ENCODE measurements around the gene CALY.
"Not testable (repeated sequence)": the region's sequence is repeated elsewhere in the genome, so short reads cannot be mapped to it uniquely, and the experiment has no call there.

CALY gene

GRCh38 chr10:133332936-133333699, 3.6 kb downstream of the CALY start:
- in situ Hi-C loops (cut with MboI; ENCODE audit: low sequenced_read_pairs): no loop called here

GRCh38 chr10:133329491-133330202, 7.0 kb downstream of the CALY start:
- in situ Hi-C loops (cut with MboI; ENCODE audit: low sequenced_read_pairs): no loop called here

- in situ Hi-C loops (cut with MboI; ENCODE audit: low sequenced_read_pairs): no loop called here
Observed at GRCh38 chr10:133328358-133329343, 8.0 kb downstream of the CALY start.

DNA sequence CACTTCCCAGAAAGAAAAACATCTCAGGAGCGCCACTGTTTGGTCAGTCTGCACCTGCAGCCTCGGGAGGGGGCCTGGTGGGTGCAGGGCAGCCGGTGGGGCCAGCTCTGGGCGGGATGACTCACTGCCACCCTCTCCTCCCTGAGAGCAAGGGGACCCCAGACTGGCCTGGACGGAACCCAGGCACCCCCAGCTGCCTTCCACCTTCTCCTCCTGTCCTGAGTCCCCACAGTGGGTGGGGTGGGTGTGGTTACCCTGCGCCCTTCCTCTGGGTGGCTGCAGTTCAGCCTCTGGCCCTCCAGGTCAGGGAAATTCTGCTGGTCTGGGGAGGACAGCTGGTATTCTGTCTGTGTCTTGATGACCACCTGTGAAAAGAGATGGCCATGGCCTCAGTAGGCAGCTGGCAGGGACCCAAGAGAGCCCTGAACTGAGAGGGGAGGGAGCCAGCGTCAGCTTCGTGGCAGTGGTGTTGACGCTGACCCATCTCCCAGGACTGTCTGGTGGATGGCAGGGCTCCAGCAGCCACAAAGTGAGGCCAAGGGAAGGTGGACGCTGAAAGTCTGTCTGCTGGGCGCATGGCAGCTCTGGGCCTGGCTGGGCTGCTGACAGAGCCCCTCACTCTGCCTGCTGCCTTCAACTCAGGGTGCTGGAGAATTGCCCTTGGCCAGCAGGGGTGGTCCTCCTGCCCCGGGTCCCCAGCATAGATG, 8.9 kb downstream of the CALY start:
- in situ Hi-C loops (cut with MboI; ENCODE audit: low sequenced_read_pairs): no loop called here

DNA sequence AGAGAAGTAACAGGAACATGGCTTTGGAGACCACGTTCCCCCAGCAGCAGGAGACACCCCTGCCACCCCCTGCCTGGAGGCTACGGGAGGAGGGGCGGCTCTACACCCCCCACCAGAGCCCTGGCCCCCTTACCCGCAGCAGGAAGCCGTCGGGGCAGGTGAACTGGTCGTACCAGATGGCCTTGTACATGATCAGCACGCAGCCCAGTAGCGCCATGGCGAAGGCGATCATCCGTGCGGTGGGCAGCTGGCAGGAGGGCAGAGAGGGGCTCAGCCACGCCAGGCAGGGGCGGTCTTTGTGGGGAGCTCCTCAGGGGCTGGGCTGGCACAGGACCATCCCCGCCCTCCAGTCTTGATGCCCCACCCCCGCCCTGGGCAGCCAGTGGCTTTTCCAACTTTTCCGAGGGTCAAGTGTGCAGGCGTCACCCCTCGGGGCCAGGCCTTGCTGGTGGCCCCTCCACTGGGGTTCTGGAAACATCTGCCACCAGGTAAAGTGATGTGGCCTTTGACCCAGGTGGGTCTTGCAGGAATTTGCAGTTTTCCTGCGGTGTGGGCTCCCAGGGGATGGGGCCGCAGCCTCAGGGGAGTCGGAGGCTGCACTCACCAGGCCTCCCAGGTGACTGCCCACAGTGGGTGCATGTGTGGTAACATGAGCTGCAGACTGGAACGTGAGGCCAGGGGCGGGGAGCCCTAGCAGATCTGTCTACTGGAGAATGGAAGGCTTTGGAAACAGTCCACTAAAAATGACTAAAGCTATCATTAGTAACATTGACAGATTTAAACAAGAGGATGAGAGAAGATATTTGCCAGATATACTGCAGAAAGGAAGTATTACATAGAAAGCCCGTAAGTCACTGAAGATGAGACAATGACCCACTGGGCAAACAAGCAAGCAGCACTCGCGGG, 9.7 kb downstream of the CALY start:
- in situ Hi-C loops (cut with MboI; ENCODE audit: low sequenced_read_pairs): no loop called here

GRCh38 chr10:133326223-133326551, 10.5 kb downstream of the CALY start:
- in situ Hi-C loops (cut with MboI; ENCODE audit: low sequenced_read_pairs): no loop called here

DNA sequence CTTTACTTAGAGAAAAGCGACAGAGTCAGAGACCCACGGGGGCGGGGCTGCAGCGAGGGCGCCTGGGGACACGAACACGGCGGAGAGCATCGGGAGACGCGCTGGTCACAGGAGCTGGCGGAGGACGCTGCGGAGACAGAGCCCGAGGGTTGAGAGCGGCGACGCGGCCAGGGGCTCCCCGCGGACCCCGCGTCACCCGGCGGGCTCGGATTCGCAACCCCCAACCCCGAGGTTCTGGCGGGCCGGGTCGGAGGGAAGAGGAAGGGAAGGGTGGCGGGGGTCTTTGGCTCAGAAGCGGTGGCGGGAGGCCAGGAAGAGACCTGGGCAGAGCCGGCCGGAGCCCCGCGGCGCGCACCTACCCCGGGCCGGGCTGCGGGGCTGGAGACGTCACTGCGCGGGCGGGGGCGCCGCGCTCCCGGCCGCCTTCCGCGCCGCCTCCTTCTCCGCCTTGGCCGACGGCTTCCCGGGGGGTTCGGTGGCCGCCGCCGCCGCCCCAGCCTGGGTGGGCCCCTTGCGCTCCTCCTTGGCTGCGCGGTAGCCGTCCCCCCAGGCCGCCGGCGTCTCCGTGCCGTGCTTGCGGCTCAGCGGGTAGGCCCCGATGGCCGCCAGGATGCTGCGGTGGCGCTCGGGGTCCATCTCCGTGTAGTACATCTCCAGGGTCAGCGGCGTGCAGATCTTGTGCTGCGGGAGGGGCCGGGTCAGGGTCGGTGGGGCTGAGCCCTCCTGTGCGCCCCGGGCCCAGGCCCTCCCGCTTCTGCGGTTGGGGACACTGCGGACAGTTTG, 11.1 kb downstream of the CALY start:
- in situ Hi-C loops (cut with MboI; ENCODE audit: low sequenced_read_pairs): no loop called here

DNA sequence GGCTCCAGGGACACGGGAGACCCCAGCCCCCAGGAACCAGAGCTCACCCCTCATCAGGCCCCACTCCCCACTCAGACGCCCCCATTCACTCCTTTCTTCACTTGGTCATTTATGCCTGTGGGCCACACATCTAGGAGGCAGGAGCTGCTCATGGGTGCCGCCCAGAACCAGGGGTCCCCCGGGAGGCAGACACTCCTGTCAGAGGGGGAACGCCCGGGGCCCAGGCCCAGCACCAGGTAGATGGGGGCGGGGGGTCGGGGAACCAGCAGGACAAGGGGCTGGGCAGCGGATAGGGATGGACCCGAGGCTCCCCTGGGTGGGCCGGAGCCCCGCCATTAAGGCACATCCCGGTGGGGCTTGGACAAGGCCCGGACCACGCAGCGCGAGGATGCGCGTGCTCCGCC, 11.8 kb downstream of the CALY start:
- in situ Hi-C loops (cut with MboI; ENCODE audit: low sequenced_read_pairs): no loop called here

GRCh38 chr10:133324198-133324792, 12.4 kb downstream of the CALY start:
- in situ Hi-C loops (cut with MboI; ENCODE audit: low sequenced_read_pairs): no loop called here

- in situ Hi-C loops (cut with MboI; ENCODE audit: low sequenced_read_pairs): not testable (repeated sequence)
Observed at GRCh38 chr10:133322064-133322709, 14.5 kb downstream of the CALY start.

DNA sequence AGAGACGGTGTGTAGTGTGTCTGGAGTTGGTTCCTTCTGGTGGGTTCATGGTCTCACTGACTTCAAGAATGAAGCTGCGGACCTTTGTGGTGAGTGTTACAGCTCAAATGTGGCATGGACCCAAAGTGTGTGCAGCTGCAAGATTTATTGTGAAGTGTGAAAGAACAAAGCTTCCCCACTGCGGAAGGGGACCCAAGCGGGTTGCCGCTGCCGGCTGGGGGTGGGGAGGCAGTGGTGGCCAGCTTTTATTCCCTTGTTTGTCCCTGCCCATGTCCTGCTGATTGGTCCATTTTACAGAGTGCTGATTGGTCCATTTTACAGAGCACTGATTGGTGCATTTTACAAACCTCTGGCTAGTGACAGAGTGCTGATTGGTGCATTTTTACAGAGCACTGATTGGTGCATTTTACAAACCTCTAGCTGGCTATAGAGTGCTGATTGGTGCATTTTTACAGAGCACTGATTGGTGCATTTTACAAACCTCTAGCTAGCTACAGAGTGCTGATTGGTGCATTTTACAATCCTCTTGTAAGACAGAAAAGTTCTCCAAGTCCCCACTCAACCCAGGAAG, 15.8 kb downstream of the CALY start:
- in situ Hi-C loops (cut with MboI; ENCODE audit: low sequenced_read_pairs): not testable (repeated sequence)

- in situ Hi-C loops (cut with MboI; ENCODE audit: low sequenced_read_pairs): no loop called here
Observed at GRCh38 chr10:133318494-133319127, 18.1 kb downstream of the CALY start.

DNA sequence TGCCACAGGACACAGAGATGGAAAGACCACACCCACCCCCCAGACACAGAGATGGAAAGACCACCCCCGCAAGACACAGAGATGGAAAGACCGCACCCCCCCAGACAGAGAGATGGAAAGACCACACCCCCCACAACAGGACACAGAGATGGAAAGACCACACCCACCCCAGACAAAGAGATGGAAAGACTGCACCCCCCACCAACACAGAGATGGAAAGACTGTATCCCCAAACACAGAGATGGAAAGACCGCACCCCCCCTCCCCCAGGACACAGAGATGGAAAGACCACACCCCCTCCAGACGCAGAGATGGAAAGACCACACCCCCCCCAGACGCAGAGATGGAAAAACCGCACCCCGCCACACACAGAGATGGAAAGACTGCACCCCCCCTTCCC, 20.0 kb downstream of the CALY start:
- in situ Hi-C loops (cut with MboI; ENCODE audit: low sequenced_read_pairs): no loop called here

GRCh38 chr10:133316266-133316665, 20.4 kb downstream of the CALY start:
- in situ Hi-C loops (cut with MboI; ENCODE audit: low sequenced_read_pairs): no loop called here

DNA sequence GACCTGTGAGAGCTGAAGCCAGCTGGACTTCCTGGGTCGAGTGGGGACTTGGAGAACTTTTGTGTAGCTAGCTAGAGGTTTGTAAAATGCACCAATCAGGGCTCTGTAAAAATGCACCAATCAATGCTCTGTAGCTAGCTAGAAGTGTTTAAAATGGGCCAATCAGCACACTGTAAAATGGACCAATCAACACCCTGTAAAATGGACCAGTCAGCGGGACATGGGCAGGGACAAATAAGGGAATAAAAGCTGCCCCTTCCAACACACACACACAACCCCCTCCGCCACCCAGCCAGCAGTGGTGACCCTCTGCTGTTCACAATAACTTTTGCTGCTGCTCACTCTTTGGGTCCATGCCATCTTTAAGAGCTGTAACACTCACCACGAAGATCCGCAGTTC, 20.8 kb downstream of the CALY start:
- in situ Hi-C loops (cut with MboI; ENCODE audit: low sequenced_read_pairs): no loop called here

DNA sequence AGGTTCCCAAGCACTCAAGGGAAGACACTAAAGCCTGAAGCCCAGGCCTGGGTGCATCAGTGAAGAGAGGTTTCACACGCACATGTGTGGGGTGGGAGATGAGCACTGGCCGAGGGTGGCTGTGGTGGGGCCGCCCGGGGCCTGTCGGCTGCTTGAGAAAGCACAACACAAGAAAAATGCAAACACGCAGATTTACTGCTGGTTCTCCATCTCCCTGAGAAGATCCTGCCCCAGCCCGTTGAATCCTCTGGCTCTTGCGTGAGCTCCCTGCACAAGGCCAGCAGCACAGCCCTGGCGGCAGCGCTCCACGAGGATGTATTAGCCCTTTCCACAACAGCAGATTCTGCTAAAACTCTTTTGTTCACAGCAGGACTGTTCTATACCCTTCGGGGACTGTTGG, 21.8 kb downstream of the CALY start:
- in situ Hi-C loops (cut with MboI; ENCODE audit: low sequenced_read_pairs): no loop called here

DNA sequence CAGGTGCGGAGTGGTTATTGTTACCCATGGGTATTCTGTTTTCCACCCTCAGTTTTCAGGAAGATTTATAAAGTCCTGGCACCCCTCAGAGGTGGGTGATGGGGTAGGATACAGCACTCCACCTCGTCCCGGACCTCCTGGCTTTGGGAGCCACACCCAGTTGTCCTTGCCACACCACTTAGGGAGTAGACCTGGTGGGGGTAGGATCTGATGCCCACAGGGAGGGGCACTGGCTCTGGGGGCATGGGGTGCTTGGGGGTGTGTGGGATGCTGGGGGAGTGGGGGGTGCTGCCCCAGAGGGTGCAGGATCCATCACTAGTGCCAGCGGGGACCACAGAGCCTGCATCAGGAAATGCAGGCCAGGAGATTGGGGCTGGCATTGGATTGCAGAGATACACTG, 23.5 kb downstream of the CALY start:
- in situ Hi-C loops (cut with MboI; ENCODE audit: low sequenced_read_pairs): no loop called here
